ENCODE data around the gene PIK3R5. TPM values are rescaled to one million over a fixed set of nuclear protein-coding genes. Genes with fewer than 3 reads are reported as not detected.
A peak's percentile ranks its signal among the peaks of the same experiment; 100 is the strongest.

The PIK3R5 gene
- total and polyA plus RNA-seq, 9 donors, result 0.93 to 2.0 (median 1.3) TPM

DNA sequence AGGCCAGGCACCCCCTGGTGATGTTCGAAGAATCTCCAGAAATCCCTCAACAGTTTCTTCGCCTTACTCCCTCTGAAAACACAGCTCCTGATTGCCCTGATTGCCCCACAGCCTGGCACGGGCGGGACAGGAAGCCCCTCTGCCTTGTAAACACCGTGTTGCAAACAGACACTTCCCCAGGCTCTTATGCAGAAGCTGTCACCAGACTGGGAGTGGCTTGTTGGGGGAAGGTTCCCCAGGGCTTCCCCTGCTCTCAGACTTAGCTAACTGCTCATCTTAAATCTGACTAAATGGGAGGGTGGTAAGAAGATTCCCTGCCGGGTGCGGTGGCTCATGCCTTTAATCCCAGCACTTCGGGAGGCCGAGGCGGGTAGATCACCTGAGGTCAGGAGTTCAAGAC is 11.2 kb downstream of the PIK3R5 start:
- WGBS (ENCODE audit: insufficient coverage), result 37% methylated on average over 2 of the region's 10 CpGs
- no peaks in the 10 kb centered on the region for H3K36me3 ChIP-seq (ENCODE audit: control insufficient read depth, insufficient read depth, low read length)
- no peak overlapping the region for H3K4me3 ChIP-seq (ENCODE audit: low read length)
- peak; percentile 77 for DNase-seq
- peak overlapping the region; percentile 7 for H3K27ac ChIP-seq (ENCODE audit: low read length)
- peaks cover 14% of the 10 kb centered on the region for H3K27me3 ChIP-seq (ENCODE audit: control insufficient read depth, insufficient read depth, low read length)
- H3K9me3 ChIP-seq (replicated peaks; ENCODE audit: control insufficient read depth, low read depth, low read length), result no peaks in the 10 kb centered on the region
- no peaks in the 10 kb centered on the region for H3K4me1 ChIP-seq (ENCODE audit: control insufficient read depth, insufficient read depth, low read length)

DNA sequence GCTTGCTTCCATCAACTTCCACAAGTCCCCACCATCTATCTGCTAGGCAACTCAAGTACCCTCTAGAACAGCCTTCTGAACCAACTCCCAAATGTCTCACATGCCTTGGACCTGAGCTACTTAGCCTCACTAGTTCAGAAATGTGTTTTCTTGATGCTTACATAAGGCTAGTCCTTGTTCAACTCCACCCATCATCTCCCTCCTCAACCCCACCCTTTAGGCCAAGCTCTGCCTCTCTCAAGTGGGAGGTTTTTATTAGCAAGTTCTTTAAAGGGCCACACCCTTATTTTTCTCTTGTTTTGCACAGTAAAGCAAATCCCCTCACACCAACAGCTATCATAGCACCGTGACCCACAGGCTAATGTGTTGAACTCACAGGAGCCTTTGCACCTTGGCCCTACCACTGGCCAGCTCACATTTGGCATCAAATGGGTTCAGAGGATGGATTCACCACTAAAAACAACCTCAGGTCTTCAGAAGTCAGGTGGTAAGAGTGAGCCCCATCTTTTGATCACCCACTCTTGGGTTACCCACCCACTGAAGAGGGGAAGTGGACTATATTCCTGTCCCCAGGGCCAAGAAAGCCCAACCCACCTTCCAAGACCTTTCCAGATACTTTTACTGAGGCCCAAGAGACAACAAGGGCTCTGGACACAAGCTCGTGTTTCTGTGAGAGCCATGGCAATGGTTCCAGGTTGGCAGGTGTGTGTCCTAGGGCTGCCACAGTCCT is 12.2 kb downstream of the PIK3R5 start:
- no peaks in the 10 kb centered on the region for H3K4me1 ChIP-seq (ENCODE audit: control insufficient read depth, insufficient read depth, low read length)
- WGBS (ENCODE audit: insufficient coverage), result no CpG with 5 or more reads among the region's 2 CpGs

DNA sequence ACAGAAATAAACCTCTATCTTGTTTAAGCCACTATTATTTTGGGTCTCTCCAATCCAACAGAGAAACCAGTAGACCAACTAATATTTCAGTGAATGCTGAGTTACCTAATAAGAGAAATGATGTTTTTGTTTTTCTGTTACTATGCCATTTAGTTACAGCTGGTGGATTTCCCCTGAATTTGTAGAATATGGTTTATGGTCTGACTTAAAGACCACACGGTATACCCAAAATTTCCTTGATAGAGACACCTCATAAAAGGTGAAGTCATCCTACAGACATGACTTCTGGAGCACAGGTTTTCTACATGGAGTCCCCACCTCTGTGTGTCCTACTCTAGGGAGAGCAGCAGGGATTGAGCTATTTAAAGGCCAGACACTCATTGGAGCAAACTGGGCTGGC is 13.3 kb downstream of the PIK3R5 start:
- WGBS (ENCODE audit: insufficient coverage), result no CpG with 5 or more reads among the region's 1 CpG
- no peak for DNase-seq
- Histone ChIP-seq H3K4me3 (ENCODE audit: low read length) (no peak overlapping the region), H3K4me1 (ENCODE audit: control insufficient read depth, insufficient read depth, low read length) (no peaks in the 10 kb centered on the region), H3K9me3 (replicated peaks; ENCODE audit: control insufficient read depth, low read depth, low read length) (no peaks in the 10 kb centered on the region), H3K27me3 (ENCODE audit: control insufficient read depth, insufficient read depth, low read length) (peaks cover 9% of the 10 kb centered on the region), H3K27ac (ENCODE audit: low read length) (no peak overlapping the region), H3K36me3 (ENCODE audit: control insufficient read depth, insufficient read depth, low read length) (no peaks in the 10 kb centered on the region)

More for the DNA sequence above, 12.2 kb downstream of the PIK3R5 start:
- no peak for DNase-seq
- Histone ChIP-seq H3K27ac (ENCODE audit: low read length) (no peak overlapping the region), H3K36me3 (ENCODE audit: control insufficient read depth, insufficient read depth, low read length) (no peaks in the 10 kb centered on the region), H3K9me3 (replicated peaks; ENCODE audit: control insufficient read depth, low read depth, low read length) (no peaks in the 10 kb centered on the region), H3K4me3 (ENCODE audit: low read length) (no peak overlapping the region), H3K27me3 (ENCODE audit: control insufficient read depth, insufficient read depth, low read length) (peaks cover 14% of the 10 kb centered on the region)

DNA sequence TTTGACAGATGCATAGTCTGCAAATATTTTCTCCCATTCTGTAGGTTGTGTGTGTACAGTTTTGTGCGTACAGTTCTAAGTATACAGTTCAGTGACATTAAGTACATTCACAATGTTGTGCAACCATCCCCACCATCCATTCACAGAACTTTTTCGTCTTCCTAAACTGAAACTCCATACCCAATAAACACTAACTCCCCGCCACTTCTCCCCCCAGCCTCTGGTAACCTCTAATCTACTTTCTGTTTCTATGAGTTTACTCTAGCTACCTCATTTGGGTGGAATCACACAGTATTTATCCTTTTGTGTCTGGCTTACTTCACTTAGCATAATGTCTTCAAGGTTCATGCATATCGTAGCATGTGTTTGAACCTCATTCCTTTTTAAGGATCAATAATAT is 14.3 kb downstream of the PIK3R5 start:
- Histone ChIP-seq H3K27me3 (ENCODE audit: control insufficient read depth, insufficient read depth, low read length) (peaks cover 11% of the 10 kb centered on the region), H3K36me3 (ENCODE audit: control insufficient read depth, insufficient read depth, low read length) (no peaks in the 10 kb centered on the region), H3K4me1 (ENCODE audit: control insufficient read depth, insufficient read depth, low read length) (no peaks in the 10 kb centered on the region), H3K4me3 (ENCODE audit: low read length) (no peak overlapping the region), H3K9me3 (replicated peaks; ENCODE audit: control insufficient read depth, low read depth, low read length) (no peaks in the 10 kb centered on the region), H3K27ac (ENCODE audit: low read length) (no peak overlapping the region)
- WGBS (ENCODE audit: insufficient coverage), result 100% methylated on average over 1 of the region's 4 CpGs
- no peak for DNase-seq

DNA sequence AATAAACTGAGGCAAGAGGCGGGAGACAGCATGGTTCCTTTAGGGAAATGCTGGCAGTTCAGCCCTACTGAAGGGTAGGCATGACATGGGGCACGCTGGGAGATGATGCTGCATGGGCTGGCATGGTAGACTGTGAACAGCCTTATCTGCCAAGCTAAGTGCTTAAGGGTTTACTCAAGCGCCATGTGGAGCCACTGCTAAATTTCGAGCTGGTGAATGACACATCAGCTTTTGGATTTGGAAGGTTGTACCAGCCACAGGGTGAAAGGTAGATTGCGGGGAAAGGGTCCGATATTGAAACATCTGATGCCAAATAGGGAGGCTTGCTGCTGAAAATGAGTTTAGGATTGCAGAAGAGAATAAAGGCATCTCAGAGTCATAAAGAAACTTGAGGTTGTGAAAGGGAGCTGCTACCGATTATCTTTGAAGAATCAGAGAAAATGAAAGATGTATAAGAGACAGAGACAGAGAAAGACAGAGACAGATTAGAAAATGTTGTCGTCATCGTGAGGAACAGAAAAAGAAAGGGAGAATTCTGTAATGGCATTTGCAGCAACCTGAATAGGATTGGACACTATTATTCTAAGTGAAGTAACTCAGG is 16.3 kb downstream of the PIK3R5 start:
- Histone ChIP-seq H3K4me3 (ENCODE audit: low read length) (no peak overlapping the region), H3K4me1 (ENCODE audit: control insufficient read depth, insufficient read depth, low read length) (no peaks in the 10 kb centered on the region), H3K36me3 (ENCODE audit: control insufficient read depth, insufficient read depth, low read length) (no peaks in the 10 kb centered on the region), H3K9me3 (replicated peaks; ENCODE audit: control insufficient read depth, low read depth, low read length) (peaks cover 3% of the 10 kb centered on the region), H3K27me3 (ENCODE audit: control insufficient read depth, insufficient read depth, low read length) (peaks cover 10% of the 10 kb centered on the region), H3K27ac (ENCODE audit: low read length) (no peak overlapping the region)
- 78% methylated on average over 9 of the region's 9 CpGs for WGBS (ENCODE audit: insufficient coverage)
- no peak for DNase-seq

DNA sequence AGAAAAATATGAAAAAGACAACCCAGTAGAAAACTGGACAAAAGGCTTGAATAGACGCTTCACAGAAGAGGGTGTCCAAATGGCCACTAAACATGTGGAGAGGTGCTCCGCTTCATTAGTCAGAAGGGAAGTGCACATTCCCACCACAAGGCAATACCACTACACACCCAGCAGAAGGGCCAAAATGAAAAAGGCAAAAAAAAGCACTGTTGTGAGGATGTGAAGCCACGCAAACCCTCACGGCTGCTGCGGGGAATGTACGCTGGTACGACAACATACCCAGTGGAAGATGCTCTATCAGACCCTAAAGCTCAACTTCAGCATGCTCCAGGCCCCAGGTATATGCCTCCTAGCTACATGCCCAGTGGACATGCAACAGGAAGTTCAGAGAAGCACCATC is 17.0 kb downstream of the PIK3R5 start:
- no peak for DNase-seq
- Histone ChIP-seq H3K4me1 (ENCODE audit: control insufficient read depth, insufficient read depth, low read length) (no peaks in the 10 kb centered on the region), H3K9me3 (replicated peaks; ENCODE audit: control insufficient read depth, low read depth, low read length) (peaks cover 5% of the 10 kb centered on the region), H3K27ac (ENCODE audit: low read length) (no peak overlapping the region), H3K27me3 (ENCODE audit: control insufficient read depth, insufficient read depth, low read length) (peaks cover 7% of the 10 kb centered on the region), H3K36me3 (ENCODE audit: control insufficient read depth, insufficient read depth, low read length) (no peaks in the 10 kb centered on the region), H3K4me3 (ENCODE audit: low read length) (no peak overlapping the region)
- WGBS (ENCODE audit: insufficient coverage), result no CpG with 5 or more reads among the region's 7 CpGs

DNA sequence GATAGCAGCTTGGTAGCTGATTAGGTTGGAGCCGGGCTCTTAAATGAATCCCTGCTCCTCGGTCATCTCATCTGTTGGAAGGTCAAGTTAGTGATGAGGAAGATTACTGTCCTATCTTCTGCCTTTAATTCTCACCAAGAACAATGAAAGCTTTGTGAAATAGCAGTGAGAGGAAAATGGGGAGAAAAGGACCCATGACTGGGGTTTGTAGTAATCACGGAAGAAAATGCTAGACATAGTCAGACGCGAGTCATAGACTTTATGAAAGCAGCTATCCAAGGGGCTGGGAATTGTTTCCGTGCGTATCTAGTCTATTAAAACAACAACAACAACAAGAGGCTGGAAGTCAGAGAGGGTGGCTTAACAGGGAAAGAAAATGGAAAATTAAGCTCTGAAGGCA is 18.3 kb downstream of the PIK3R5 start:
- Histone ChIP-seq H3K27ac (ENCODE audit: low read length) (no peak overlapping the region), H3K4me3 (ENCODE audit: low read length) (no peak overlapping the region), H3K36me3 (ENCODE audit: control insufficient read depth, insufficient read depth, low read length) (no peaks in the 10 kb centered on the region), H3K4me1 (ENCODE audit: control insufficient read depth, insufficient read depth, low read length) (no peaks in the 10 kb centered on the region), H3K9me3 (replicated peaks; ENCODE audit: control insufficient read depth, low read depth, low read length) (peaks cover 5% of the 10 kb centered on the region), H3K27me3 (ENCODE audit: control insufficient read depth, insufficient read depth, low read length) (peaks cover 3% of the 10 kb centered on the region)
- no peak for DNase-seq
- WGBS (ENCODE audit: insufficient coverage), result no CpG with 5 or more reads among the region's 7 CpGs

DNA sequence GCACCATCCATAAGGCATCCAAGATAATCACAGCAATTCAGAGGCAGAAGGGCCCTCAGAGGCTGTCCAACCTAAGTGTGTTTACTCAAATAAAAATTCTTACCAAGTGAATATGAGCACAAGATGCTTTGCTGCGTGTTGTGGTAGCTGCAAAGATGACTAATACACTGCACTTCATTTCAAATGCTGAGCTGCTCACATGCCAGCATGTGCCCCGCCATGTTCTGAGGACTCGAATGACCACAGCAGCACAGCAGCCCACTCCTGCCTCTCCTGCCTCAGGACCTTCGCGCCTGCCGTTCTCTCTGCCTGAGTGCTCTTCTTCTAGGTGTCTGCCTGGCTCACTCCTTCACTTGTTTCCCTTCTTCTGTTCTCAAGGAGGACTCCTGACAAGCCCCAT is 19.0 kb downstream of the PIK3R5 start:
- 93% methylated on average over 6 of the region's 6 CpGs for WGBS (ENCODE audit: insufficient coverage)
- Histone ChIP-seq H3K9me3 (replicated peaks; ENCODE audit: control insufficient read depth, low read depth, low read length) (peaks cover 5% of the 10 kb centered on the region), H3K27me3 (ENCODE audit: control insufficient read depth, insufficient read depth, low read length) (peaks cover 3% of the 10 kb centered on the region), H3K36me3 (ENCODE audit: control insufficient read depth, insufficient read depth, low read length) (no peaks in the 10 kb centered on the region), H3K4me3 (ENCODE audit: low read length) (no peak overlapping the region), H3K4me1 (ENCODE audit: control insufficient read depth, insufficient read depth, low read length) (no peaks in the 10 kb centered on the region), H3K27ac (ENCODE audit: low read length) (no peak overlapping the region)
- no peak for DNase-seq

DNA sequence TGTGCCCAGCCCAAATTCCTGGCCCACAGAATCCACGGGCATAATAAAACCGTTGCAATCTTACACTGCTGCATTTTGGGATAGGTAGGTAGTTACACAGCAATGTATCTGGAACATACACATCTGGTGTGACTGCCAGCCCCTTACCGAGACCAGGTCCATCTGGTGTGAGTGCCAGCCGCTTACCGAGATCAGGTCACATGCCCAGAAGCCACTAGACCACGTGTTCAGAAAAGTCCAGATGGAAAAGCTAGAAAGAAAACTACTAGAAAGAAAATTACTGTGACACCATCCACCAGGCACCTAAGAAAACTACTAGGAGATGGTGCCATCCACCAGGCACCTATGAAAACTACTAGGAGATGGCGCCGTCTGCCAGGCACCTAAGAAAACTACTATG is 19.4 kb downstream of the PIK3R5 start:
- DNase-seq, result no peak
- Histone ChIP-seq H3K27ac (ENCODE audit: low read length) (no peak overlapping the region), H3K27me3 (ENCODE audit: control insufficient read depth, insufficient read depth, low read length) (peaks cover 3% of the 10 kb centered on the region), H3K36me3 (ENCODE audit: control insufficient read depth, insufficient read depth, low read length) (no peaks in the 10 kb centered on the region), H3K9me3 (replicated peaks; ENCODE audit: control insufficient read depth, low read depth, low read length) (peaks cover 5% of the 10 kb centered on the region), H3K4me3 (ENCODE audit: low read length) (no peak overlapping the region), H3K4me1 (ENCODE audit: control insufficient read depth, insufficient read depth, low read length) (no peaks in the 10 kb centered on the region)
- WGBS (ENCODE audit: insufficient coverage), result 81% methylated on average over 4 of the region's 8 CpGs

DNA sequence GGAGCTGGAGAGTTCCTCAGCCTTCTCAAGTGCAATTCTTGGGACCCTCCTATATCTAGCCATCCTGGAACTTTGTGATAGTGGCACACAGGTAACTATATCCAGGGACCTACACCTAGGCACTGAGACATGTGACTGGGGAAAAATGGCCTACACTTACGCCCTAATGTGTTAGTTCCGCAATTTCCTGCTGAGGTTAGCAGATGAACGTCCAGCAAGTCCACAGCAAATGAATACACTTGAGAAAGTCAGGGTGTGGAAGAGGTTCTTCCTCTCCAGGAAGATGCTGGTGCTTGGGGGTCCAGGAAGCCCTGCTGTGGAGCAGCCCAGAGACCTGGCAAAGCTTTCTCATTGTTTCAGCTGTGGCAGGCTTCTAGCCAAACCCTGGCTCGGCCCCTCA is 20.8 kb downstream of the PIK3R5 start:
- Histone ChIP-seq H3K4me3 (ENCODE audit: low read length) (no peak overlapping the region), H3K9me3 (replicated peaks; ENCODE audit: control insufficient read depth, low read depth, low read length) (peaks cover 5% of the 10 kb centered on the region), H3K27me3 (ENCODE audit: control insufficient read depth, insufficient read depth, low read length) (peaks cover 6% of the 10 kb centered on the region), H3K4me1 (ENCODE audit: control insufficient read depth, insufficient read depth, low read length) (no peaks in the 10 kb centered on the region), H3K27ac (ENCODE audit: low read length) (no peak overlapping the region), H3K36me3 (ENCODE audit: control insufficient read depth, insufficient read depth, low read length) (no peaks in the 10 kb centered on the region)
- DNase-seq, result peak; percentile 36
- WGBS (ENCODE audit: insufficient coverage), result 79% methylated on average over 4 of the region's 4 CpGs
